GM12878 (cell line): ENCODE data around the gene TM7SF3. TPM values are rescaled to one million over a fixed set of nuclear protein-coding genes. Genes with fewer than 3 reads are reported as not detected.
A peak's percentile ranks its signal among the peaks of the same experiment; 100 is the strongest.

Source experiments
- BCL11A ChIP-seq: IDR thresholded peaks from 2 replicates; pipeline ENCODE4 v1.6.1; 2011; ENCODE audit warnings: low read depth, low read length
- BRCA1 ChIP-seq: IDR thresholded peaks from 2 replicates; pipeline ENCODE4 v1.6.1; 2011; ENCODE audit warnings: low read depth, low read length, improper control_type of control experiment
- CREM ChIP-seq: IDR thresholded peaks from 2 replicates; pipeline ENCODE4 v1.6.1; 2014; ENCODE audit warnings: antibody characterized with exemption, low read depth
- E4F1 ChIP-seq: fragments of 450-650 bp; IDR thresholded peaks from 2 replicates; pipeline ENCODE4 v1.6.1; 2018; ENCODE audit warnings: borderline replicate concordance, mild to moderate bottlenecking; ENCODE audit not compliant: partially characterized antibody
- ETV6 ChIP-seq, 2 experiments: fragments of 450-650 bp in 1 of 2; IDR thresholded peaks in 1 of 2; conservative IDR thresholded peaks in 1 of 2; 2 replicates each; pipeline ENCODE4 v1.6.1; 2014; ENCODE audit warnings: antibody characterized with exemption in 1 of 2, borderline replicate concordance in 1 of 2, low read depth in 1 of 2, mild to moderate bottlenecking in 1 of 2, moderate library complexity in 1 of 2
- FOXK2 ChIP-seq: fragments of 450-650 bp; IDR thresholded peaks from 2 replicates; pipeline ENCODE4 v1.6.1; 2017; ENCODE audit warnings: mild to moderate bottlenecking, moderate library complexity
- GABPA ChIP-seq: IDR thresholded peaks from 2 replicates; pipeline ENCODE4 v1.6.1; 2014; ENCODE audit warnings: antibody characterized with exemption, low read depth, mild to moderate bottlenecking, inconsistent platforms
- HDGF ChIP-seq: fragments of 450-650 bp; IDR thresholded peaks from 2 replicates; pipeline ENCODE4 v1.6.1; 2016; ENCODE audit warnings: antibody characterized with exemption
- IKZF1 ChIP-seq: fragments of 450-650 bp; conservative IDR thresholded peaks from 2 replicates; pipeline ENCODE4 v1.6.1; 2017; ENCODE audit warnings: antibody characterized with exemption, mild to moderate bottlenecking
- JUND ChIP-seq: IDR thresholded peaks from 2 replicates; pipeline ENCODE4 v1.6.1; 2012; ENCODE audit warnings: low read depth, mild to moderate bottlenecking, low read length, improper control_type of control experiment, moderate library complexity
- MLLT1 ChIP-seq: fragments of 450-650 bp; IDR thresholded peaks from 2 replicates; pipeline ENCODE4 v1.6.1; 2016; ENCODE audit warnings: mild to moderate bottlenecking
- NR2C1 ChIP-seq: fragments of 450-650 bp; IDR thresholded peaks from 2 replicates; pipeline ENCODE4 v1.6.1; 2017; ENCODE audit warnings: antibody characterized with exemption, mild to moderate bottlenecking, moderate library complexity
- POLR2AphosphoS2 ChIP-seq: IDR thresholded peaks from 2 replicates; pipeline ENCODE4 v1.6.1; 2011; ENCODE audit warnings: low read depth, mild to moderate bottlenecking, low read length, improper control_type of control experiment, moderate library complexity
- RB1 ChIP-seq: fragments of 450-650 bp; formaldehyde crosslinking; IDR thresholded peaks from 2 replicates; pipeline ENCODE4 v1.6.1; 2017; ENCODE audit warnings: mild to moderate bottlenecking, borderline replicate concordance
- RCOR1 ChIP-seq: conservative IDR thresholded peaks from 2 replicates; pipeline ENCODE4 v1.6.1; 2012; ENCODE audit warnings: low read depth, low read length, improper control_type of control experiment
- RELA ChIP-seq: fragments of 450-650 bp; IDR thresholded peaks from 2 replicates; pipeline ENCODE4 v1.8.0; 2014; ENCODE audit warnings: borderline replicate concordance; ENCODE audit not compliant: partially characterized antibody
- SMARCA5 ChIP-seq: fragments of 450-650 bp; IDR thresholded peaks from 2 replicates; pipeline ENCODE4 v1.6.1; 2017; ENCODE audit warnings: mild to moderate bottlenecking
- TAF1 ChIP-seq: IDR thresholded peaks from 2 replicates; pipeline ENCODE4 v1.6.1; 2011; ENCODE audit warnings: mild to moderate bottlenecking, low read depth, low read length, borderline replicate concordance
- TARDBP ChIP-seq: IDR thresholded peaks from 2 replicates; pipeline ENCODE4 v1.6.1; 2016; ENCODE audit warnings: borderline replicate concordance
- TCF7 ChIP-seq: IDR thresholded peaks from 2 replicates; pipeline ENCODE4 v1.6.1; 2014; ENCODE audit warnings: antibody characterized with exemption, borderline replicate concordance
- YBX1 ChIP-seq: fragments of 450-650 bp; IDR thresholded peaks from 2 replicates; pipeline ENCODE4 v1.6.1; 2016; ENCODE audit warnings: antibody characterized with exemption
- ZBTB11 ChIP-seq: fragments of 450-650 bp; formaldehyde crosslinking; IDR thresholded peaks from 2 replicates; pipeline ENCODE4 v1.5.0; 2022; ENCODE audit warnings: mild to moderate bottlenecking, missing genetic modification characterization
- ZNF274 ChIP-seq: IDR thresholded peaks from one replicate; pipeline ENCODE4 v1.8.0; 2011; ENCODE audit not compliant: insufficient read length, insufficient read depth
- polyA plus RNA-seq, 11 experiments: library from polyadenylated mRNA; depleted of rRNA in 4 of 11; unstranded in 6 of 11; stranded (reverse) in 5 of 11; fragments of >200 nt; fragmentation: Nextera tagmentation in 4 of 11; fragmentation: Illumina TruSeq in 1 of 11; extraction: Ambion mirVana in 4 of 11; extraction: Trizol in 1 of 11; gene quantifications; 1 replicate in 1 of 11; 2 replicates in 10 of 11; pipeline versions ENCODE4 v1.2.1 to v1.2.3, GENCODE V29; 2011 to 2016; ENCODE audit warnings: inconsistent platforms in 2 of 11, missing spikeins in 2 of 11, low read depth in 1 of 11
- total RNA-seq, 4 experiments: library from RNA; depleted of rRNA in 3 of 4; stranded (reverse); fragments of >200 nt in 3 of 4; fragmentation: Illumina TruSeq in 1 of 4; extraction: Trizol in 1 of 4; gene quantifications; 2 replicates each; pipeline versions ENCODE4 v1.2.1 to v1.2.3, GENCODE V29; 2013 to 2021

TM7SF3 gene
- total and polyA plus RNA-seq, 10 of the 15 experiments (the other 5 are each of a cell fraction or from before 2014, with no cell fraction given) = 31.4 to 341 (median 74.8) TPM

GRCh38 chr12:27014085-27014858 lies at the start of gene TM7SF3 (continued):
- no peak for TF ChIP-seq TAF1
- TF ChIP-seq RCOR1 = no peak
- TF ChIP-seq RB1 = peak; percentile 90; the same call in 1 of the 2 replicates
- peak; percentile 72; the same call in 1 of the 2 replicates for TF ChIP-seq CREM
- TF ChIP-seq POLR2AphosphoS2 = 0 out of 2 replicates have a peak, but pooled peaks have one; percentile 61
- no peak for TF ChIP-seq BRCA1
- no peak for TF ChIP-seq BCL11A
- no peak for TF ChIP-seq HDGF
- peak; percentile 32 for TF ChIP-seq E4F1
- no peak for TF ChIP-seq ZNF274
- no peak for TF ChIP-seq JUND
- peak; percentile 95 for TF ChIP-seq SMARCA5
- TF ChIP-seq FOXK2 = no peak
- peak; percentile 44 for TF ChIP-seq MLLT1
- TF ChIP-seq NR2C1 = peak; percentile 69
- peak; percentile 46; the same call in 1 of the 2 replicates for TF ChIP-seq TARDBP
- TF ChIP-seq YBX1 = no peak
- TF ChIP-seq TCF7 = no peak
- TF ChIP-seq IKZF1 = peak; percentile 94
- no peak for TF ChIP-seq GABPA
- no peak for TF ChIP-seq ZBTB11
- TF ChIP-seq RELA = peak; percentile 83
- peak in 1 of 2 experiments; percentile 70; a peak in 1 of 4 replicates for TF ChIP-seq ETV6 (conservative IDR thresholded peaks at IDR 0.05 in 1 of 2, IDR thresholded peaks at IDR 0.05 in 1 of 2; ENCODE audit: borderline replicate concordance in 1 of 2, low read depth in 1 of 2)
